Nephron (organoid): ENCODE measurements around the gene TXLNG.

Source experiments
- H3K27ac Mint-ChIP-seq, 3 experiments: 2 replicates each; pipeline ENCODE4 v1.8.0; 2020; ENCODE audit warnings: mixed read lengths in 3 of 3, mild to moderate bottlenecking in 2 of 3, moderate library complexity in 1 of 3
- H3K27me3 Mint-ChIP-seq: 2 replicates; pipeline ENCODE4 v1.8.0; 2021; ENCODE audit warnings: low read depth, mild to moderate bottlenecking, moderate library complexity, mixed read lengths
- H3K36me3 Mint-ChIP-seq: 2 replicates; pipeline ENCODE4 v1.8.0; 2020; ENCODE audit warnings: low read depth, mixed read lengths
- H3K4me1 Mint-ChIP-seq: 2 replicates; pipeline ENCODE4 v1.8.0; 2020; ENCODE audit warnings: mixed read lengths
- H3K4me3 Mint-ChIP-seq, 3 experiments: 2 replicates each; pipeline ENCODE4 v1.8.0; 2020; ENCODE audit warnings: mild to moderate bottlenecking in 3 of 3, mixed read lengths in 3 of 3, moderate library complexity in 2 of 3
- H3K9me3 Mint-ChIP-seq: 2 replicates; pipeline ENCODE4 v1.8.0; 2020; ENCODE audit warnings: mixed read lengths
- CTCF ChIP-seq, 3 experiments: fragments of 200-600 bp; sonication (generic); IDR thresholded peaks; one replicate each; pipeline ENCODE4 v1.5.0; 2021; ENCODE audit warnings: antibody characterized with exemption in 3 of 3; ENCODE audit not compliant: unreplicated experiment in 3 of 3

The TXLNG gene

GRCh38 chrX:16883487-16883804 lies 97.2 kb downstream of the TXLNG start:
- Mint-ChIP-seq H3K27ac (peak overlapping the region; percentile 89 to 99 (median 91)), H3K9me3 (no peaks in the 10 kb centered on the region), H3K27me3 (no peaks in the 10 kb centered on the region), H3K4me3 (peak overlapping the region; percentile 87 to 91 (median 89)), H3K36me3 (no peaks in the 10 kb centered on the region), H3K4me1 (peaks cover 15% of the 10 kb centered on the region)
- TF ChIP-seq CTCF (IDR thresholded peaks at IDR 0.05; ENCODE audit: unreplicated experiment in 3 of 3) = no peak

- Mint-ChIP-seq H3K27ac (peak overlapping the region in 1 of 3 experiments; percentile 31), H3K27me3 (no peaks in the 10 kb centered on the region), H3K4me1 (peaks cover 15% of the 10 kb centered on the region), H3K4me3 (no peak overlapping the region), H3K36me3 (no peaks in the 10 kb centered on the region), H3K9me3 (no peaks in the 10 kb centered on the region)
- no peak for TF ChIP-seq CTCF (IDR thresholded peaks at IDR 0.05; ENCODE audit: unreplicated experiment in 3 of 3)
These were observed 99.4 kb downstream of the TXLNG start for GRCh38 chrX:16885628-16886027.

GRCh38 chrX:16892504-16893362 lies 106.5 kb downstream of the TXLNG start:
- Mint-ChIP-seq H3K27me3 (peaks cover 4% of the 10 kb centered on the region), H3K4me1 (peaks cover 7% of the 10 kb centered on the region), H3K4me3 (no peak overlapping the region), H3K27ac (peak overlapping the region; percentile 24 to 31 (median 26)), H3K36me3 (no peaks in the 10 kb centered on the region), H3K9me3 (no peaks in the 10 kb centered on the region)
- peak; percentile 92 to 94 (median 92) for TF ChIP-seq CTCF (IDR thresholded peaks at IDR 0.05; ENCODE audit: unreplicated experiment in 3 of 3)
